B cell (primary cell): ENCODE results near the gene DOCK7. TPM values are rescaled to one million over a fixed set of nuclear protein-coding genes. Genes with fewer than 3 reads are reported as not detected.
A peak's percentile ranks its signal among the peaks of the same experiment; 100 is the strongest.

Experiments used
- ATAC-seq: fragments of 200-7000 bp; cut with Tn5 transposase; one replicate; pipeline ENCODE4 v1.10.0; 2021; ENCODE audit warnings: low read depth, mild to moderate bottlenecking, moderate number of reproducible peaks, moderate library complexity
- CTCF ChIA-PET: fragments of 350-600 bp; sonication (Branson Sonifier 250); formaldehyde crosslinking; loops from one replicate; lab custom pipeline; 2021; ENCODE audit warnings: antibody characterized with exemption, inconsistent platforms; lab: Charles Lee
- POLR2A ChIA-PET: fragments of 350-600 bp; sonication (Branson Sonifier 250); formaldehyde crosslinking; loops from one replicate; lab custom pipeline; 2021; ENCODE audit warnings: antibody characterized with exemption; lab: Charles Lee
- DNase-seq: peaks from one replicate; pipeline ENCODE4 v3.0.0; 2013
- H2AFZ ChIP-seq: 2 replicates; pipeline ENCODE4 v1.6.1; 2012; ENCODE audit warnings: mild to moderate bottlenecking, low read depth, low read length; ENCODE audit not compliant: insufficient read depth, poor library complexity, severe bottlenecking
- H3K27ac ChIP-seq, 2 donors: 1 replicate in 1 of 2; 2 replicates in 1 of 2; pipeline ENCODE4 v1.5.1; 2012 to 2013; ENCODE audit warnings: low read length in 2 of 2, mild to moderate bottlenecking in 2 of 2, moderate library complexity in 1 of 2
- H3K27me3 ChIP-seq, 4 experiments: fragments of 200-600 bp in 1 of 4; sonication (generic) in 1 of 4; replicated peaks in 1 of 4; 1 replicate in 2 of 4; 2 replicates in 2 of 4; pipeline versions ENCODE4 v1.6.1 to v1.7.0; 2013 to 2016; ENCODE audit warnings: low read length in 3 of 4, mild to moderate bottlenecking in 2 of 4, mixed read lengths in 1 of 4, moderate library complexity in 1 of 4; ENCODE audit not compliant: insufficient read depth in 4 of 4, control insufficient read depth in 3 of 4; ENCODE audit errors: control extremely low read depth in 1 of 4
- H3K36me3 ChIP-seq, 2 experiments: replicated peaks in 1 of 2; 1 replicate in 1 of 2; 2 replicates in 1 of 2; pipeline versions ENCODE4 v1.6.1 to v1.7.1; 2013; ENCODE audit warnings: low read length in 1 of 2; ENCODE audit not compliant: insufficient read depth in 2 of 2, control insufficient read depth in 1 of 2; ENCODE audit errors: control extremely low read depth in 1 of 2, extremely low read depth in 1 of 2
- H3K4me1 ChIP-seq, 2 donors: fragments of 200-600 bp in 1 of 2; sonication (generic) in 1 of 2; 1 replicate in 1 of 2; 2 replicates in 1 of 2; pipeline versions ENCODE4 v1.5.1 to v1.6.1; 2013 to 2017; ENCODE audit warnings: low read length in 2 of 2; ENCODE audit not compliant: control insufficient read depth in 2 of 2, insufficient read depth in 2 of 2
- H3K4me2 ChIP-seq: replicated peaks from 2 replicates; pipeline ENCODE3; 2012; ENCODE audit warnings: mild to moderate bottlenecking, low read depth, low read length; ENCODE audit not compliant: poor library complexity, severe bottlenecking
- H3K4me3 ChIP-seq, 5 experiments: fragments of 200-600 bp in 1 of 5; sonication (generic) in 1 of 5; 1 replicate in 3 of 5; 2 replicates in 2 of 5; pipeline versions ENCODE4 v1.5.1 to v1.7.0; 2011 to 2016; ENCODE audit warnings: low read length in 4 of 5, mild to moderate bottlenecking in 4 of 5, low read depth in 2 of 5, control low read depth in 1 of 5, moderate library complexity in 1 of 5; ENCODE audit not compliant: insufficient read depth in 1 of 5; ENCODE audit errors: control extremely low read depth in 1 of 5, extremely low read depth in 1 of 5
- H3K79me2 ChIP-seq: fragments of 200-600 bp; sonication (generic); one replicate; pipeline ENCODE4 v1.6.0; 2016; ENCODE audit warnings: low read length; ENCODE audit not compliant: control insufficient read depth, insufficient read depth
- H3K9ac ChIP-seq: fragments of 200-600 bp; sonication (generic); 2 replicates; pipeline ENCODE4 v1.6.1; 2017; ENCODE audit warnings: mild to moderate bottlenecking, low read length, moderate library complexity
- H3K9me3 ChIP-seq, 3 donors: one replicate each; pipeline versions ENCODE4 v1.6.1 to v1.7.1; 2013; ENCODE audit warnings: low read length in 2 of 3; ENCODE audit not compliant: control insufficient read depth in 2 of 3, insufficient read depth in 1 of 3; ENCODE audit errors: control extremely low read depth in 1 of 3
- H4K20me1 ChIP-seq: 2 replicates; pipeline ENCODE4 v1.6.0; 2012; ENCODE audit warnings: mild to moderate bottlenecking, low read length; ENCODE audit not compliant: insufficient read depth, control insufficient read depth, poor library complexity, severe bottlenecking
- H3K27ac Mint-ChIP-seq: one replicate; pipeline ENCODE4 v1.8.0; 2021; ENCODE audit warnings: mixed read lengths
- H3K27me3 Mint-ChIP-seq: one replicate; pipeline ENCODE4 v1.8.0; 2021; ENCODE audit warnings: mixed read lengths
- H3K4me1 Mint-ChIP-seq: one replicate; pipeline ENCODE4 v1.8.0; 2021; ENCODE audit warnings: mixed read lengths
- H3K4me3 Mint-ChIP-seq: one replicate; pipeline ENCODE4 v1.8.0; 2021; ENCODE audit warnings: mixed read lengths
- H3K9me3 Mint-ChIP-seq: one replicate; pipeline ENCODE4 v1.8.0; 2022; ENCODE audit warnings: mixed read lengths; ENCODE audit not compliant: insufficient read depth
- EZH2 ChIP-seq: IDR thresholded peaks from 2 replicates; pipeline ENCODE4 v1.6.1; 2012; ENCODE audit warnings: borderline replicate concordance, low read depth, mild to moderate bottlenecking, moderate library complexity, low read length; ENCODE audit not compliant: insufficient read depth, poor library complexity, severe bottlenecking
- WGBS: methylation state at CpG from one replicate; pipeline ENCODE4 v1.1.5; 2013; ENCODE audit warnings: missing lambda C conversion rate; ENCODE audit not compliant: insufficient coverage; 5-methylcytosine and 5-hydroxymethylcytosine counted together
- intact Hi-C: fragments of 100-400 bp; cut with micrococcal nuclease; formaldehyde crosslinking; loops from one replicate; pipeline ENCODE4 v1.10.0; 2022
- polyA plus RNA-seq: library from polyadenylated mRNA; depleted of rRNA; stranded (reverse); fragments of >200 nt; gene quantifications from 2 replicates; pipeline ENCODE4 v1.2.3, GENCODE V29; 2012
- total RNA-seq, 2 donors: library from RNA; stranded (reverse); fragments of 120-200 nt in 1 of 2; gene quantifications; 1 replicate in 1 of 2; 2 replicates in 1 of 2; pipeline versions ENCODE4 v1.2.3 to v1.2.4, GENCODE V29; 2013 to 2022
- TF ChIP-seq, protein P1 (sequence below): fragments of 200-600 bp; IDR thresholded peaks from one replicate; pipeline ENCODE4 v1.8.0; 2022; ENCODE audit warnings: antibody characterized with exemption, mild to moderate bottlenecking

The DOCK7 gene
- total and polyA plus RNA-seq, 2 donors (not counting 1 experiment from before 2014, with no cell fraction given), result 3.6 to 20.5 TPM

DNA sequence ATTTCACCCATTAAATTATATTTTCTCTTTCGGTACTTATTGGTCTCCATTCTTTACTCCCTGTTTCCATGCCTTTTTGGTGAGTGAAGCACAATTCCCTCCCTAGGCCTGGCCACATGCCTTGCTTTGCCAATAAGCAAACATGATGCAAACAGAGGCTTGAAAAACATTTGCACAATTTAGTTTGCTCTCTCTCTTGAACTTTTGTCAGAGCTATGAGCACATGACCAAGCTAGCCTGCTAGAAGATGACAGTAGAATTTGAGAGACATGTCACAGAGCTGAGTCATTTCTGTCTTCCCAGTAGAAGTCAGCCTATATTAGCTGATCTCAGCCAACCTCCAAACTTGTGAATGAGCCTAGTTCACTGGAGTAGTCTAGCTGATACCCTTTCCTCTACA is 66.3 kb downstream of the DOCK7 start:
- Histone ChIP-seq H4K20me1 (no peaks in the 10 kb centered on the region), H3K4me1 (no peaks in the 10 kb centered on the region), H3K79me2 (no peaks in the 10 kb centered on the region), H3K27ac (no peak overlapping the region), H2AFZ (no peak overlapping the region), H3K4me3 (no peak overlapping the region), H3K36me3 (no peaks in the 10 kb centered on the region), H3K9me3 (no peaks in the 10 kb centered on the region), H3K9ac (no peak overlapping the region), H3K4me2 (no peak overlapping the region), H3K27me3 (no peaks in the 10 kb centered on the region)
- no peak overlapping the region for H3K4me3 Mint-ChIP-seq
- WGBS, result 100% methylated on average over 1 of the region's 1 CpG
- no peaks in the 10 kb centered on the region for H3K27me3 Mint-ChIP-seq
- ATAC-seq (no peak), DNase-seq (no peak)
- H3K4me1 Mint-ChIP-seq, result peaks cover 10% of the 10 kb centered on the region
- ChIA-PET POLR2A (no interaction called here), CTCF (no interaction called here)
- no peak overlapping the region for H3K27ac Mint-ChIP-seq
- intact Hi-C loops, result no loop called here
- TF ChIP-seq EZH2, result no peak
- TF ChIP-seq, protein P1, sequence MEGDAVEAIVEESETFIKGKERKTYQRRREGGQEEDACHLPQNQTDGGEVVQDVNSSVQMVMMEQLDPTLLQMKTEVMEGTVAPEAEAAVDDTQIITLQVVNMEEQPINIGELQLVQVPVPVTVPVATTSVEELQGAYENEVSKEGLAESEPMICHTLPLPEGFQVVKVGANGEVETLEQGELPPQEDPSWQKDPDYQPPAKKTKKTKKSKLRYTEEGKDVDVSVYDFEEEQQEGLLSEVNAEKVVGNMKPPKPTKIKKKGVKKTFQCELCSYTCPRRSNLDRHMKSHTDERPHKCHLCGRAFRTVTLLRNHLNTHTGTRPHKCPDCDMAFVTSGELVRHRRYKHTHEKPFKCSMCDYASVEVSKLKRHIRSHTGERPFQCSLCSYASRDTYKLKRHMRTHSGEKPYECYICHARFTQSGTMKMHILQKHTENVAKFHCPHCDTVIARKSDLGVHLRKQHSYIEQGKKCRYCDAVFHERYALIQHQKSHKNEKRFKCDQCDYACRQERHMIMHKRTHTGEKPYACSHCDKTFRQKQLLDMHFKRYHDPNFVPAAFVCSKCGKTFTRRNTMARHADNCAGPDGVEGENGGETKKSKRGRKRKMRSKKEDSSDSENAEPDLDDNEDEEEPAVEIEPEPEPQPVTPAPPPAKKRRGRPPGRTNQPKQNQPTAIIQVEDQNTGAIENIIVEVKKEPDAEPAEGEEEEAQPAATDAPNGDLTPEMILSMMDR, result no peak
- no peaks in the 10 kb centered on the region for H3K9me3 Mint-ChIP-seq

DNA sequence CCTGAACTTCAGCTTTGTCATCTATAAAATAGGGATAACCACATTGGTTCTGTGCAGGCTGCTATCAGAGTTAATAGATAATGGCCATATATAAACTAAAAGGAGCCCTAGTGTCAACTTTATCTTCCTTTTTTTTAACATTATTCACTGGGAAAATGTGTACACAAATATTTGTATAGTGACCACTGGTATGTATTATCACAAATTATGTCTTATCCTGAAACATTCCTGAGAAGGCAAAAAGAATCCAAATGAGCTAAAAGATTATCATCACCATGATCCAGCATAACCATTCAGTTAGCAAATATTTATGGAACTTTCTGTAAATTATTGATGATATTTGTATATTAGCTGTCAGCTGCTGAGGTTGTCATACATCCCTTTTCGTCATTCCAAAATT is 74.3 kb downstream of the DOCK7 start:
- Histone ChIP-seq H3K4me2 (peak overlapping the region; percentile 51), H3K4me3 (peak overlapping the region in 1 of 5 experiments; percentile 56), H3K27me3 (no peaks in the 10 kb centered on the region), H4K20me1 (no peaks in the 10 kb centered on the region), H3K36me3 (no peaks in the 10 kb centered on the region), H3K9me3 (no peaks in the 10 kb centered on the region), H2AFZ (no peak overlapping the region), H3K9ac (no peak overlapping the region), H3K79me2 (no peaks in the 10 kb centered on the region), H3K27ac (no peak overlapping the region), H3K4me1 (peaks cover 0 to 13% of the 10 kb centered on the region in 2 donors)
- Mint-ChIP-seq H3K4me3 (no peak overlapping the region), H3K4me1 (peaks cover 19% of the 10 kb centered on the region), H3K9me3 (no peaks in the 10 kb centered on the region), H3K27ac (no peak overlapping the region), H3K27me3 (no peaks in the 10 kb centered on the region)
- no peak for DNase-seq
- POLR2A ChIA-PET, result no interaction called here
- no peak for TF ChIP-seq EZH2
- TF ChIP-seq, protein P1, result no peak
- intact Hi-C loops, result no loop called here
- CTCF ChIA-PET, result no interaction called here
- WGBS, result no CpG with 5 or more reads among the region's 1 CpG
- no peak for ATAC-seq
